WERI-Rb-1 (cell line): Measurements from ENCODE around the gene OVCA2.

Experiments used
- DNase-seq: peaks from one replicate; pipeline ENCODE4 v3.0.0-alpha.2; 2020
- H3K27ac ChIP-seq: fragments of 250-450 bp; sonication (Bioruptor Pico); 2 replicates; pipeline ENCODE4 v1.5.1; 2020; ENCODE audit warnings: mild to moderate bottlenecking, moderate library complexity
- H3K27me3 ChIP-seq: fragments of 250-450 bp; sonication (Bioruptor Pico); 2 replicates; pipeline ENCODE4 v1.5.1; 2021; ENCODE audit warnings: mild to moderate bottlenecking, low read depth, moderate library complexity; ENCODE audit not compliant: insufficient read depth, severe bottlenecking
- H3K36me3 ChIP-seq: fragments of 250-450 bp; sonication (Bioruptor Pico); 2 replicates; pipeline ENCODE4 v1.5.1; 2020; ENCODE audit warnings: mild to moderate bottlenecking, moderate library complexity
- H3K4me3 ChIP-seq: 2 replicates; pipeline ENCODE4 v1.5.1; 2011; ENCODE audit warnings: low read depth, mild to moderate bottlenecking, control low read depth, low read length
- H3K9me3 ChIP-seq: fragments of 250-450 bp; sonication (Bioruptor Pico); 2 replicates; pipeline ENCODE4 v1.5.1; 2021; ENCODE audit warnings: mild to moderate bottlenecking, moderate library complexity; ENCODE audit not compliant: severe bottlenecking
- CTCF ChIP-seq: IDR thresholded peaks from 2 replicates; pipeline ENCODE4 v1.5.1; 2011; ENCODE audit warnings: low read depth, mild to moderate bottlenecking, control low read depth, inconsistent platforms, low read length

The OVCA2 gene

DNA sequence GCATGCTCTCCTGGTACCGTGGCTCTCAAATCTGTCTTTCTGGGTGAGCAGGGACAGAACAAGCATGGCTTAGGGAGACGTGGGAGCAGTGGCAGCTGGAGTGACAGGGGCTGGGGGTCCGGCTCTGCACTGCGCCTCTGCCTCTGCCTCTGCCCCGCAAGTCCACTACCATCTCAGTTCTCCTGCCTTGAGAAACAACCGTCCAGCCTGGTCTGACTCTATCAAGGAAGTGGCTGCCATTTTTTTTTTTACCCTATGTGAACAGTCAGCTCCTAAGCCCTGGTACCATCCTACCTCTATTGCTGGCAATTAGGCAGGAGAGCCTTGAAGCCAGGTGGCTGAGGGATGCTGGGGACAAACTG is 29.2 kb downstream of the OVCA2 start:
- no peaks in the 10 kb centered on the region for H3K9me3 ChIP-seq
- no peak for TF ChIP-seq CTCF
- no peak overlapping the region for H3K4me3 ChIP-seq
- H3K27ac ChIP-seq, result no peak overlapping the region
- H3K27me3 ChIP-seq, result no peaks in the 10 kb centered on the region
- DNase-seq, result no peak
- peaks cover 25% of the 10 kb centered on the region for H3K36me3 ChIP-seq

DNA sequence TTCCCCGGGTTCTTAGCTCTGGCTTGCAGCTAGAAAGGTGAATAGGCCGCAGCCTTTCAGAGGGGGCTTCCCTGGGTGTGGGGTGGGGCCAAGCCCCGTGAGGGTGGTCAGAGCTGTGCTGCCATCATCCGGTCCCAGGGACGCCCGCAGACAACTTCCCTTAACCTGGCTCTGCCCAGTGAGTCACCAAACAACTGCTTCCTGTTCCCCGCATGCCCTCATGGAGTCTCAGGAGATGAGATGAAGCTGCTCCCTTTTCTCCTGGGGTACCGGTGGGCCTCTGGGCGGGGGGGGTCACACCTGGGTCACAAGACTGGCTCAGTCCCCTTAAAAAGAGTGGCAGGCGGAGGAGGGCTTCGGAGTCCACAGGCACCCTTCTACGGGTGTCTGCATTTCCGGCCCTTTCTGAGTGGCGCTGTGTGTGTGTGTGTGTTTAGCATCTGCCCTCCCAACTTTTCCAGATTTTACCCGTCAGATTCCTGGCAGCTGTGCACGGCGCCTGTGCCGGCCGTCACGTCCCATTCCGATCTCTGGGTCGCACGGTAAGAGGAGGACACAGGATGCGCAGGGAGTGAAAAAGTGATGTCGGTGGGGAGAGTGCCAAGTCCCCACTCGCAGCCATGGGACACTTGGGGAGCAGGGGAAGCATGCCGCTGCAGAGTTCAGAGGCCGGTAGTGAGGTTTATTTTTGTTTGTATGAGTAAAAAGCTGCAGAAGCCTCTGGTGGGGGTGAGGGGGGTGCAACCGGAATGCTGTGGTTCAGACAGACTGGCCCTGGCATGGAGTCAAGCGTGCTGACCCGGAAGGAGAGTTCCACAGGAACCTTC is 29.8 kb downstream of the OVCA2 start:
- H3K9me3 ChIP-seq, result no peaks in the 10 kb centered on the region
- peaks cover 24% of the 10 kb centered on the region for H3K36me3 ChIP-seq
- H3K27me3 ChIP-seq, result no peaks in the 10 kb centered on the region
- no peak for TF ChIP-seq CTCF
- no peak overlapping the region for H3K27ac ChIP-seq
- H3K4me3 ChIP-seq, result no peak overlapping the region
- DNase-seq, result no peak

- TF ChIP-seq CTCF, result no peak
- Histone ChIP-seq H3K36me3 (peaks cover 43% of the 10 kb centered on the region), H3K27ac (no peak overlapping the region)
Measured at GRCh38 chr17:2074919-2075318, 33.1 kb downstream of the OVCA2 start.

GRCh38 chr17:2075336-2076086 is 33.7 kb downstream of the OVCA2 start:
- H3K4me3 ChIP-seq, result no peak overlapping the region
- no peaks in the 10 kb centered on the region for H3K9me3 ChIP-seq
- DNase-seq, result no peak
- H3K27me3 ChIP-seq, result no peaks in the 10 kb centered on the region
- TF ChIP-seq CTCF, result no peak
- H3K36me3 ChIP-seq, result peaks cover 49% of the 10 kb centered on the region
- H3K27ac ChIP-seq, result peak overlapping the region; percentile 2; the same call in 1 of the 2 replicates

More at GRCh38 chr17:2074919-2075318, 33.1 kb downstream of the OVCA2 start:
- no peaks in the 10 kb centered on the region for H3K27me3 ChIP-seq
- no peaks in the 10 kb centered on the region for H3K9me3 ChIP-seq
- no peak overlapping the region for H3K4me3 ChIP-seq
- DNase-seq, result no peak

DNA sequence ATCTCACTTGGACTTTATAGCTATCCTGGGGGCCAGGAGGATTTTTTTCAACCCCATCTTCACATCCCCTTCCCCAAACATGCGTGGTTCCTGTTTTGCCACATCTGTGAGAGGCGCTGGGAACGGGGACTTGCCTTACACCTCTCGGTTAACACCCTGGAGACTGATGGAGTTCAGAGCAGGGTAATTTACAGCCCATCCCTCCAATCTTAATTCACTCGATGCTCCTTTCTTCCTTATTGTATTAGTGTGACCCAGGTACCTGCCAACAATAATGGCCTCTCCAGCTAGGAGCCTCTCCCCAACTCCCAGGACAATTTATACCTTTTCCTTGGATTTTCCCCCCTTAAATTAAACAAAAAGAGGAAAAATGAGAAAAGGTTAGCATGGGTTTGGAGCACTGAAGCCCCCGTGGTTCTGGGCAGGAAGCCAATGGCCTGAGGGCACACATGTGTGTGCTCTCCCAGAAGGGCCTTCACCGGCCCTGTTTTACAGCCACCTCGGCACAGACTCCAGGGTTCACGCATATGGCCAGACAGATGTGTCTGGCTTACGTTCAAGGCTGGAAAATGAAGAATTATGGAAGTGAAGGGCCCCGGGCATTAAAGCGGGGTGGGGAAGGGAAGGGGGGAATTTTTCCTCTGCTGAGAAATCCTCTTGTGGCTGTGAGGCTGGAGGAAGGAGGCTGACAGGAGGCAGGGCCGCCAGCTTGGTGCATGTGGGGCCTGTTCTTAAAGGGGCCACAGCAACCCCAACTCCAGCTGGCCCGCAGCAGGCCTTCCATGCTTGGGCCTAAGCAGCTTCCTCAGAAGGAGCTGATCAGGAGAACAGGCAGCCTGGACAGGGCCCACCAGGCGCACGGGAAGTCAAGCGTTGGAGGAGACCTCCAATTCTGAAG is 34.5 kb downstream of the OVCA2 start:
- peak overlapping the region; percentile 65 for H3K27ac ChIP-seq
- peaks cover 57% of the 10 kb centered on the region for H3K36me3 ChIP-seq
- no peaks in the 10 kb centered on the region for H3K9me3 ChIP-seq
- TF ChIP-seq CTCF, result no peak
- no peaks in the 10 kb centered on the region for H3K27me3 ChIP-seq
- DNase-seq, result no peak
- no peak overlapping the region for H3K4me3 ChIP-seq
